Duodenal mucosa (tissue), 2 donors: ENCODE results near the gene CDH12.

Source experiments
- H3K27ac ChIP-seq: one replicate; pipeline ENCODE4 v1.7.0; 2013; ENCODE audit warnings: low read depth, low read length
- H3K27me3 ChIP-seq, 2 donors: one replicate each; pipeline ENCODE4 v1.7.0; 2013; ENCODE audit warnings: low read length in 2 of 2, control low read depth in 1 of 2; ENCODE audit not compliant: insufficient read depth in 2 of 2, control insufficient read depth in 1 of 2
- H3K36me3 ChIP-seq, 2 donors: one replicate each; pipeline ENCODE4 v1.7.0; 2013; ENCODE audit warnings: low read length in 2 of 2, control low read depth in 1 of 2; ENCODE audit not compliant: insufficient read depth in 2 of 2, control insufficient read depth in 1 of 2
- H3K4me1 ChIP-seq, 2 donors: one replicate each; pipeline ENCODE4 v1.7.0; 2013; ENCODE audit warnings: low read length in 2 of 2, control low read depth in 1 of 2; ENCODE audit not compliant: insufficient read depth in 2 of 2, control insufficient read depth in 1 of 2
- H3K4me3 ChIP-seq, 2 donors: one replicate each; pipeline ENCODE4 v1.7.0; 2013; ENCODE audit warnings: low read length in 2 of 2, low read depth in 1 of 2
- H3K9ac ChIP-seq, 2 donors: one replicate each; pipeline ENCODE4 v1.7.0; 2013; ENCODE audit warnings: low read length in 2 of 2, low read depth in 1 of 2
- H3K9me3 ChIP-seq, 2 donors: one replicate each; pipeline ENCODE4 v1.7.0; 2013; ENCODE audit warnings: low read length in 2 of 2, control low read depth in 1 of 2; ENCODE audit not compliant: control insufficient read depth in 1 of 2

Gene CDH12

DNA sequence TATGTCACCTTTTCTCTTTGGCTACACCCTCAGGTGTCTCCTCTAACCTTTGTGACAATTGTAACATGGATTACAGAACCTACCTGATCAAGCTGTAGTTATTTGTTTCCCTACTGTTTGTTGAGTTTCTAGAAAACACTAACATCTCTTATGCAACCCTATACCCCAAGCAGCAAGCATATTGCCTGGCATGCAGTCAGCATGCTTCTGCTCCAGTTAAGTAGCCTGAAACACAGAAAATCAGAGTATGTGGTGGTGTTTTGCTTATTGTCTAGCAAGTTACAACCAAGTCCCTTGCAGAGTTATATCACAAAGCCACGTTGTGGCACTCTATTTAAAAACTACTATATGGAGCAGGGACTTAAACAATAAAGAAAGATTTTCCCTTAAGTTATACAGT lies 131.1 kb downstream of the CDH12 start:
- H3K36me3 ChIP-seq, result no peaks in the 10 kb centered on the region

DNA sequence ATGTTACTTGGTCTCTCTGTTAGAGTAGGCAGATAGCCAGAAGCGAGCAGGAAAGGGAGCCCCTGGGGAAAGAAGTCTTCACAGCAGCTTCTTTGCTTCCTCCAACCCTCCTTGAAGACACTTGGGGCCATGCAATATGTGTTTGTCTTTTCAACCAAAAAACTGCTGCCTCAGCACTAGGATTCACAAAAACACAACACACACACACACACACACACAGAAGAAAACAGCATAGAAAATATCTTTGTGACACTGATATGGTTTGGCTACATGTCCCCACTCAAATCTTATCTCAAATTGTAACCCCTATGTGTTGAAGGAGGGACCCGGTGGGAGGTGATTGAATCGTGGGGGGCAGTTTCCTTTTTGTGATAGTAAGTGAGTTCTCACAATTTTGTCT lies 133.3 kb downstream of the CDH12 start:
- H3K4me3 ChIP-seq, result no peak overlapping the region
- no peak overlapping the region for H3K27ac ChIP-seq
- no peaks in the 10 kb centered on the region for H3K4me1 ChIP-seq
- H3K27me3 ChIP-seq, result no peaks in the 10 kb centered on the region
- no peaks in the 10 kb centered on the region for H3K36me3 ChIP-seq
- peaks cover 0 to 3% of the 10 kb centered on the region in 2 donors for H3K9me3 ChIP-seq
- no peak overlapping the region for H3K9ac ChIP-seq

More for the DNA sequence above, 131.1 kb downstream of the CDH12 start:
- no peak overlapping the region for H3K4me3 ChIP-seq
- no peak overlapping the region for H3K9ac ChIP-seq
- H3K27me3 ChIP-seq, result no peaks in the 10 kb centered on the region
- no peaks in the 10 kb centered on the region for H3K4me1 ChIP-seq
- no peak overlapping the region for H3K27ac ChIP-seq
- peaks cover 0 to 3% of the 10 kb centered on the region in 2 donors for H3K9me3 ChIP-seq

DNA sequence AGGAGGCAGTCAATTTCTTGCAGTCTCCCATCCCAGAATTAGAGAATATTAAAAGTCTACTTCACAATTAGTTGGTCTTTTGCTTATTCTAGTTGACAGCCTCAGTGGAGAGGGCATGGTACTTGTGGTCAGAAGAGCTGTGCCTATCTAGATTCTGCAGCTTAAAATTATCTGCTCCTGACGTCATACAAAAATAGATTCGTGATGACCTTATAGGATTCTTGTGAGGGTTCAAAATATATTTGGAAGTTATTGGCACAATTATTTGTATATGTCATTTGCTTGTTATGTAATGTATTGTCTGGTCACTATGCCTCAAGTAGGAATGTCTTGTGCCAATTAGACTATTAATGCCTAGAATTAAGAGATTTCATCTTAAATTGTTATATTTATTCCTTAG lies 142.5 kb downstream of the CDH12 start:
- H3K27me3 ChIP-seq, result no peaks in the 10 kb centered on the region
- H3K9ac ChIP-seq, result no peak overlapping the region
- no peaks in the 10 kb centered on the region for H3K4me1 ChIP-seq
- H3K27ac ChIP-seq, result no peak overlapping the region
- H3K9me3 ChIP-seq, result no peaks in the 10 kb centered on the region
- H3K4me3 ChIP-seq, result no peak overlapping the region
- H3K36me3 ChIP-seq, result no peaks in the 10 kb centered on the region

DNA sequence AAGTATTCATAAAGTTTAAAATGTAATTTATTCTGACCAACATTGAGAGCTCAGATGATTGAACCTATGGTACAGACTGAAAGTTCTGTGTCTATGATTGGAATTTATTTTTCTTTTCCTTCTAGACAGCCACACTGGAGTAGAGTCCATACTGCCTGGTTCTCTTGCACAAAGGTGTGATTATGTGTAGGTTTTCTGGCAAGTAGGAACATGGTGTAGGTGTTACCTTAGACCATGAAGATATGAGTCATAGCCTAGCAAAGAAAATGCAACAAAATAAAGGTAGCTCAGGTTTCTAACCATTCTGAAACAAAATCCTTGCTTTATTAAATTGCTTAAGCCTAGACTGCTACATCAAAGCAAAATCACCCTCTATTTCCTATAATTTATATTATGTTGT lies 143.4 kb downstream of the CDH12 start:
- Histone ChIP-seq H3K9me3 (no peaks in the 10 kb centered on the region), H3K36me3 (no peaks in the 10 kb centered on the region)

DNA sequence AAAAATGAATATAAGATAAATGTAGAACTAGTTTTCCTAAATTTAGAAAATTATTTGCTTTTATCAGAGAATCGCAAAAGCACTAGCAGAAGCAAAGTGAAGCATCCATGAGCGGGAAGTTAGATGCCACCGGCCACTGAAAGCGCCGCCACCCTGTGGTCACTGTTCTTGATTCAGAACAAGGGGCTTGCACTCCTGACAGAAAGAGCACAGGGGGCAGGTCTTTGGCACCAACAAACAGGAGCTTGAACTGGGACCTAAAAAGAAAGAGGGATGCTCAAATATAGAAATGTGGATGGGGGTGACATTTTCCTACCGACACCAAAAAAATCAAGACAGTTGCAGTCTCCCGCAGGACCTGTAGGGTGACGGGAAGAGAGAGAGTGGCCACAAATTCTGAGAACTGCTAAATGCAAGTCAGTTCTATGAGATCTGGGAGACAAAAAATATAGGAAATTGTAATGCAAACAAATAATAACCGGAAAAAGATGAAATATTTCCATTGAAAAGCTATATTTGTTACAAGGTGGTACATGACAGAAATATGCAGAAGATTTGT lies 144.3 kb downstream of the CDH12 start:
- Histone ChIP-seq H3K36me3 (no peaks in the 10 kb centered on the region), H3K9me3 (no peaks in the 10 kb centered on the region), H3K9ac (no peak overlapping the region), H3K27ac (no peak overlapping the region), H3K4me3 (no peak overlapping the region), H3K27me3 (no peaks in the 10 kb centered on the region), H3K4me1 (no peaks in the 10 kb centered on the region)

More for the DNA sequence above, 143.4 kb downstream of the CDH12 start:
- Histone ChIP-seq H3K27me3 (no peaks in the 10 kb centered on the region), H3K27ac (no peak overlapping the region), H3K9ac (no peak overlapping the region), H3K4me3 (no peak overlapping the region), H3K4me1 (no peaks in the 10 kb centered on the region)

DNA sequence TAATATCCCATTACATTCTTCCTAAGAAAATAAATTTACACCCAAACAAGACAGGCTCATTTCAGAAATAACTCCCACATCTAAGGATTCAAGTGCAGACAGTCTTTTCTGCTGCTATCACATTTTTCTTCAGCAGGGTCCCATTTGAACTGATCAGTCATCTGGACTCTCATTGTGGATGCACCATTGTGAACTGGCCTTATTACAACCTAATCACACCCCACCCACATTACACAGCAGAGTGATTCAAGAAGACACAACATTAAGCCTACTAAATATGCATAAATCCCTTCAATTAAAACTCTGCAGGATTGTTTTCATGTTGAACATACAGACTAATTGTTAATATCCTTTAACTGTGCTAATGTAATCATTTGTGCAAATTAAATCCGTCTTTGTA lies 146.2 kb downstream of the CDH12 start:
- no peak overlapping the region for H3K27ac ChIP-seq
- H3K36me3 ChIP-seq, result no peaks in the 10 kb centered on the region
- no peak overlapping the region for H3K9ac ChIP-seq
- no peaks in the 10 kb centered on the region for H3K27me3 ChIP-seq
- H3K9me3 ChIP-seq, result no peaks in the 10 kb centered on the region
- no peak overlapping the region for H3K4me3 ChIP-seq
- H3K4me1 ChIP-seq, result no peaks in the 10 kb centered on the region

DNA sequence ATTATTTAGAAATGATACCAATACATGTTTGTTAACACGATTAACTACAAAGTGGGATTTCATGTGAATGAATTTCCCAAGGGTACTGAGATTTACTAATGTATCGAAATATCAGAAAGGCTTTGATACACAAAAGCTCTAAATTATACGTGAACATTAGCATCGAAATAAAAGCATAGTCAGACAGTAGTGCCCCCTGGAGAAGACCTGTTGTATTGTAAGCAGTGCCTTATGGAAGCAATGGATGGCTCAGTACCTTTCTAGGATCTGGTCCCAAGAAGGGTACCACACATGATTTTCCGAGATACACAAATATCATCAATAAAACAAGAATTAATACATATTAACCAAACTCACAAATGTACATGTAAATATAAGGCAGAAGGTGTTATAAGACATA lies 153.8 kb downstream of the CDH12 start:
- Histone ChIP-seq H3K27ac (no peak overlapping the region), H3K4me3 (no peak overlapping the region)

DNA sequence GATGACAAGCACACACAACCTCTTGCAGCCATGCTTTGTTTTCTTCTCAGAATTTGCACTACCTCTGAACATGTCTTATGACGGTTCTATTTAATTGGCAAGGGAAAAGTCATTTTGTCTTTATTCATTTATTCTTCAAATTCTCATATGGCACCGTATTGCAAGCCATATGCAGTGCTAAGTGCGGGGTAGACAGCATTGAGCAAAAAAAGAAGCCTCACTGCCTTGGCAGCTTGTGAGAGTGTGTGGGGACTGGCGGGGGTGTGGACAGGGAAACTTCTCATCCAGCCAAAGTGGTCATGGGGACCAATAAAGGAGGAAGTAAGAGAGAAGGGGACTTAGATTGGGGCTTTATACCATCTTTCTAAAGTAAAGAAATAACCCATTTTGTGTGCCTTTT lies 160.0 kb downstream of the CDH12 start:
- Histone ChIP-seq H3K27ac (no peak overlapping the region), H3K4me3 (no peak overlapping the region), H3K9ac (no peak overlapping the region), H3K27me3 (no peaks in the 10 kb centered on the region), H3K36me3 (no peaks in the 10 kb centered on the region), H3K4me1 (no peaks in the 10 kb centered on the region), H3K9me3 (no peaks in the 10 kb centered on the region)

More for the DNA sequence above, 153.8 kb downstream of the CDH12 start:
- H3K4me1 ChIP-seq, result no peaks in the 10 kb centered on the region
- H3K27me3 ChIP-seq, result no peaks in the 10 kb centered on the region
- H3K9ac ChIP-seq, result no peak overlapping the region
- H3K9me3 ChIP-seq, result no peaks in the 10 kb centered on the region
- H3K36me3 ChIP-seq, result no peaks in the 10 kb centered on the region

DNA sequence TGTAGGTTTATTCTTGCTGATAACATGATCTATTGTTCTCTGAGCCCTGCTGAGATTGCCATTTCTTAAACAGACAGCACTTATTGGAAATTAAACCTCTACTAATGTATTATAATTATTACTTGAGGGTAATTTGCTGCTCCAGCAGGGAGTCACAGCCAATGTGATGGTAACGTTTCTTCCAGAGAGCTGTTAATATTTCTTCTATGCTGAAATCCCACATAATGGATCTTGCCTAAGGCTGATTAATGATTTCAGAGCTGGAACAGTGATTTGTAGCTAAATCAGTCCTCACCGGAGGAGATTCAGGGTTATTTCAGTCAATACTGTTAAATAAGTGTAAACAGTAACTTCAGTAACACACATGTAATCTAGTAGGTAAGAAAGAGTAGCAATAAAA lies 170.1 kb downstream of the CDH12 start:
- Histone ChIP-seq H3K36me3 (no peaks in the 10 kb centered on the region), H3K4me3 (no peak overlapping the region), H3K27ac (no peak overlapping the region), H3K9ac (no peak overlapping the region), H3K4me1 (no peaks in the 10 kb centered on the region), H3K9me3 (no peaks in the 10 kb centered on the region), H3K27me3 (no peaks in the 10 kb centered on the region)

DNA sequence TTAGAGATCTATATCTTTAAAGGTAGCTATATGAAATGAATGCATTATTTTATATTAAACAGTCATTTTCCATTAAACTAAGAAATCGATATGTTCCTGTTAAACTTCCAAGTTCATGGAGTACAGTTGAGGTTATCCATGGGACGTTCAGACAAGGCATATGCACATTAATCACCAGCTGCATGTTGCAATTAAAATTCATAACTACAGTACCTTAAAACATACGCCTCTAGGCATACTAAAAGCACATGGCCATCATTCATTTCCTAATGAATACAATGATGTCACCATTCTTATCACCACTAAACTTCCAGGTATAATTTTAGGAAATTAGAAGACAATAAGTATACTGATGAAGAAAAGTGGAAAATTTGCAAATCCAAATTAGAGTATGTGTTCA lies 174.3 kb downstream of the CDH12 start:
- no peaks in the 10 kb centered on the region for H3K36me3 ChIP-seq
- no peak overlapping the region for H3K4me3 ChIP-seq
- no peak overlapping the region for H3K27ac ChIP-seq
- peaks cover 0 to 3% of the 10 kb centered on the region in 2 donors for H3K9me3 ChIP-seq
- no peaks in the 10 kb centered on the region for H3K4me1 ChIP-seq
- H3K9ac ChIP-seq, result no peak overlapping the region
- H3K27me3 ChIP-seq, result no peaks in the 10 kb centered on the region

DNA sequence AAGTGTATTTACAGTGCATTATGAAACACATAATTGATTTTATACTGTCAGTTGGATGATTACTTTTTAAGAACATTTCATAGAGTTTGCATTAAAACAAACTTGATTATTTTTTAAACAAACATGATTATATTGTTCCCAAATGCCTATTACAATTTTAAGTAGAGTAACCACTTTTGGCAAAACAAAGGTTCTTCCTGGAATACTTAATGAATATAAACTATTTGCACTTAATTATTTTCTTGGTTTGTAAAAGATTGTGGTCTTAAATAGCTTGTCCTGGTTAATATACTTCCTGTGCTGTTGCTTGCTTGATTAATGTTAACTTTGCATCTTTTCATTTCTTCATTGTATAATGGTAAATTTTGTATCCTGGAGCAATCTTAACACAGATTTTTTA lies 180.0 kb downstream of the CDH12 start:
- H3K27me3 ChIP-seq, result no peaks in the 10 kb centered on the region
- H3K9me3 ChIP-seq, result peaks cover 0 to 3% of the 10 kb centered on the region in 2 donors
- no peak overlapping the region for H3K27ac ChIP-seq
- no peak overlapping the region for H3K9ac ChIP-seq
- H3K4me1 ChIP-seq, result no peaks in the 10 kb centered on the region
- no peak overlapping the region for H3K4me3 ChIP-seq
- H3K36me3 ChIP-seq, result no peaks in the 10 kb centered on the region
